T follicular helper cell (primary cell): ENCODE data around the gene ZFYVE21.

Experiments
- DNase-seq: peaks from one replicate; pipeline ENCODE4 v3.0.0-alpha.2; 2020; ENCODE audit warnings: low read depth

The ZFYVE21 gene

GRCh38 chr14:103725001-103725682, 9.5 kb downstream of the ZFYVE21 start:
- no peak for DNase-seq

- no peak for DNase-seq
Measured at GRCh38 chr14:103725739-103726395, 10.3 kb downstream of the ZFYVE21 start.

GRCh38 chr14:103726474-103726873, 10.9 kb downstream of the ZFYVE21 start:
- no peak for DNase-seq

- DNase-seq, result no peak
Measured at GRCh38 chr14:103727313-103727980, 11.8 kb downstream of the ZFYVE21 start.

GRCh38 chr14:103728141-103728540, 12.5 kb downstream of the ZFYVE21 start:
- DNase-seq, result no peak

GRCh38 chr14:103728721-103729120, 13.1 kb downstream of the ZFYVE21 start:
- DNase-seq, result no peak

- no peak for DNase-seq
Measured at GRCh38 chr14:103729496-103730448, 14.2 kb downstream of the ZFYVE21 start.

GRCh38 chr14:103730490-103731035, 15.0 kb downstream of the ZFYVE21 start:
- DNase-seq, result no peak

- no peak for DNase-seq
Measured at GRCh38 chr14:103731481-103731880, 15.9 kb downstream of the ZFYVE21 start.

- DNase-seq, result no peak
Measured at GRCh38 chr14:103731916-103732867, 16.6 kb downstream of the ZFYVE21 start.

GRCh38 chr14:103732868-103733620, 17.4 kb downstream of the ZFYVE21 start:
- no peak for DNase-seq

- DNase-seq, result no peak
Measured at GRCh38 chr14:103733651-103734050, 18.0 kb downstream of the ZFYVE21 start.

- no peak for DNase-seq
Measured at GRCh38 chr14:103734081-103734888, 18.7 kb downstream of the ZFYVE21 start.

- DNase-seq, result no peak
Measured at GRCh38 chr14:103735022-103735421, 19.4 kb downstream of the ZFYVE21 start.

GRCh38 chr14:103735439-103735814, 19.8 kb downstream of the ZFYVE21 start:
- DNase-seq, result no peak

GRCh38 chr14:103735815-103736545, 20.4 kb downstream of the ZFYVE21 start:
- DNase-seq, result no peak

GRCh38 chr14:103736546-103737431, 21.2 kb downstream of the ZFYVE21 start:
- no peak for DNase-seq
